HG02623 (cell line): ENCODE measurements around the gene PHYKPL.

Experiments used
- ATAC-seq: cut with Tn5 transposase; IDR thresholded peaks from one replicate; pipeline ENCODE4 v1.9.1; 2021; ENCODE audit warnings: moderate library complexity; ENCODE audit not compliant: unreplicated experiment

The PHYKPL gene

DNA sequence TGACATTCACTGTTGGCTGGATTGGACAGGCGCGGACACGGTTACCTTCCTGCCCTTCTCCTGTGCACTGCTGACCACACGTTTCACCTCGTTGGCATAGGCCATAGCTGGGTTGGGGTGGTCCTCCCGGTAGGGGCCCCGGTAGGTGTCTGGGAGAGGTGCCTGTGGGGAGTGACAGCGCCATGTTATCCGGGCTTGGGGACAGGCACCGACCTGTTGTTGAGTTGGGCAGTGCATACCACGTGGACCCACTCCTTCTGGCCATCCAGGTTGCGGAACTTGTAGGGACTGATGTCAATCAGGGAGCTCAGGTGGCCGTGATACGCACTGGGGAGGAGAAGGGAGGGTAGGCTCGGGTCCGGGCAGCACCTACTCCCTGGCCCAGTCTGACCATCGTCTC lies 8.2 kb downstream of the PHYKPL start:
- ATAC-seq, result no peak

DNA sequence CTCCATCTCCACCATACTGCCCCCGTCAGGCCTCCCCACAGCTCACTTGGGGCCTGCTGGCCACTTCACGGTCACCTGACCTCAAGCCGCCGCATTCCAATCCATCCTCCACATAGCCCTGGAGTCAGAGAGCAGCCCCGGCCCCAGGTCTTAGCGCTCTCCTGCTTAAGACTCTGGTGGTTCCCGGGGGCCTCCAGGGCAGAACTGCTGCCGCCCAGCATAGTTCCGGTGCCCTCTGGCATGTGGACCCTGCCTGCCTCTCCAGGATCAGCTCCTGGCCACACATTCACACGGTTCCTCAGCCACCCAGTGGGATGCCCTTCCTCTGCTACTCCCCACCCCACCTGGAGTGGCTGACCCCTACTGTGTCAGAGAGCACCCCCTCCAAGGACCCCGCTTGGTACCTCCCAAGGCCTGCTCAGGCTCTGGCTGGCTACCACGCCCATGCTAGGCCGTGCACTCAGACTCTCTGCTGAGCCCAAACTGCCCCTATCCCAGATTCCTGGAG lies 8.7 kb downstream of the PHYKPL start:
- no peak for ATAC-seq

GRCh38 chr5:178223196-178223773 lies 9.3 kb downstream of the PHYKPL start:
- ATAC-seq, result no peak

- no peak for ATAC-seq
Measured at GRCh38 chr5:178222292-178222691, 10.3 kb downstream of the PHYKPL start.

DNA sequence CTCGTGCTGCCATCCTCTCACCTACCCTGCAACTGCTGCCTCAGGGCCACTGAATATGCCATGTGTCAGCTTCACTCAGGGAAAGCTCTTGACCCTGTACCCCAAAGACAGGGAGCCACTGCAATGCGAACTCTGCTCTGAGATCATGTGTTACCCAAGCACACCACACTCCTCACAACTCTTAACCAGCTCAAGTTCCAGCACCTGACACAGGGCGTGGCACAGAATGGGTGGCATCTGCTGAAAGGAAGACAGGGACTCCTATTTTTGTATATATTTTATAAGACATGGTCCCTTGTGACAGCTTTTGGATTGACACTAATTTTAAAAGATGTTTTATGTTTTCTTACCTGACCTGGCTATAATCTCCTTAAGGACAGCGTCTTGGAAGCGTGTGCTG lies 10.7 kb downstream of the PHYKPL start:
- no peak for ATAC-seq

DNA sequence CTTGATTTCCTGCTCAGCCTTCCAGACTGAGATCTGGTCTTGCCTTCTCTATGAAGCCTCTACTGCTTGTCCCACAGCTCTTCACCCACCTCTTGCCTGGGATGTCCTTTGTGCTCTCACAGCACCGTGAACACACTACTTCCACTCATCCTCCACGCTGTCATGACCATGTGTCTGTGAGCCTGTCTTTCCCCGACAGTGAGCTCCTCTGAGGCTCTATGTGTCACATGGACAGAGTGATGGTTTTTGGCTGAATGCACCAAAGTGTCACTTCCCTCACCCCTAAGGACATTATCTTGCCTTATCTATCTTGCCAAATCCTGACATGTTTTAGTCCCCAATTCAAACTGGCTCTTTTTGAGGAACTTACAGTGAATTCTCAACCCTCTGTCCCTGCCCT lies 11.3 kb downstream of the PHYKPL start:
- no peak for ATAC-seq

- no peak for ATAC-seq
Measured at GRCh38 chr5:178218827-178219226, 13.8 kb downstream of the PHYKPL start.

GRCh38 chr5:178218237-178218776 lies 14.3 kb downstream of the PHYKPL start:
- no peak for ATAC-seq

DNA sequence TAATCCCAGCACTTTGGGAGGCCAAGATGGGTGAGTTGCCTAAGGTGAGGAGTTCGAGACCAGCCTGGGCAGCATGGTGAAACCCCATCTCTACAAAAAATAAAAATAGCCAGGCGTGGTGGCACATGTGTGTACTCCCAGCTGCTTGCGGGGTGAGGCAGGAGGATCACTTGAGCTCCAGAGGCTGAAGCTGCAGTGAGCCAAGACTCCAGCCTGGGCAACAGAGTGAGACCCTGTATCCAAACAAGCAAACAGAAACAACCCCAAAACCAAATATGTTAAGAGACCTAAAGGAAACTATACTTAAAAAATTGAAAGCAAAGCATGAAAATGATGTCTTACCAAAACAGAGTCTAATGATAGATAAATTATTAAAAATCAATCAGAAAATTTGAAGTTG lies 15.8 kb downstream of the PHYKPL start:
- no peak for ATAC-seq

- no peak for ATAC-seq
Measured at GRCh38 chr5:178216088-178216534, 16.5 kb downstream of the PHYKPL start.

- ATAC-seq, result no peak
Measured at GRCh38 chr5:178215280-178216002, 17.2 kb downstream of the PHYKPL start.

DNA sequence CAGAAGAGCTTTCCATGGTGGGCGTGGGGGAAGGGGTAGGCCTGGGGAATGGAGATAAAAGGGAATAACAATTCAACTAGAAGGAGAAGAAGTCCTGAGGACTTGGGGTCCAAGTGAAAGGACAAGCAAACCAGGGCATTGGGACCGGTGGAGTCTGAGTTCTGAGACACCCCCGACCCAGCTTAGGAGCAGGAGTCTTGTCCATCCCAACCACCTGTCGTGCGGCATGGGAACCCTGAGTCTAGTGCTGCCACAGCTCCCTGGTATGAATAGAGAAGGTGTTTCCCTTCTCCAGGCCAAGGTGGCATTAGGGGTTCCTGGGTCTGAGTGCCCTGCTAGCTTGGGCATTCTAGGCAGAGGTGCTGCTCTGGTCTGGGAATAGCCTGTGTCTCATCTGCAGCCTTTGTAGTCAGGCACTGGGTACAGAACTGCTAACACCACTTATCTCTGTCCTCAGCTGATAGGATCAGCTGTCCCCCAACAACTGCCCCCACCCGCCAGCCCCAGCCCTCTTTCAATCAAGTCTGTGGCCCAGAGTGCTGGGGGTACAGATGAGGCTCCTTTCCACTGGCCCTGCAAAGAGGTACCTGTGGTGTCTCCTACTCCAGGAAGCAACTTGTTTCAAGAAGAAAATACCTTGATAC lies 18.3 kb downstream of the PHYKPL start:
- ATAC-seq, result no peak

- ATAC-seq, result no peak
Measured at GRCh38 chr5:178213748-178214151, 18.9 kb downstream of the PHYKPL start.

DNA sequence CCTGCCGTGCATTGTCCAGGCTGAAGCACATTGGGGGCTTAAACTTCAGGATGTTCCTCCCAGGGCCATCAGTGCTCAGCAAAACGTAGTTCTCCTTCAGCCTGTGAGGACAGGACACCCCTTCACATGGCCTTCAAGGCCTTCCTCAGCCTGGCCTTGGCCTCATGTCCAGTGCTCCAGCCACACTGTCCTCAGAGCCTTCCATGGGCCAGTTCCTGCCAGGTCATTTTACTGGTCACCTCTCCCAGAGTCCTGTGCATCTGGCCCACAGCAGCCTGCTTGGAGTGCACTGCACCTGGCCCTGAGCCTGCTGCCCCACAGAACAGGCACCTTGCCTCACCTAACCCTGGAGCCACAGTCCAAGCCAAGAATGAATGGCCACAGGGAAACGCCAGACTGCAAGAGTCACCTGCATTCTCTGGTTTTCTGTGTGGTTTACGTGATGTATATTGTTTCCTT lies 19.6 kb downstream of the PHYKPL start:
- ATAC-seq, result no peak

GRCh38 chr5:178212241-178213002 lies 20.2 kb downstream of the PHYKPL start:
- ATAC-seq, result no peak

DNA sequence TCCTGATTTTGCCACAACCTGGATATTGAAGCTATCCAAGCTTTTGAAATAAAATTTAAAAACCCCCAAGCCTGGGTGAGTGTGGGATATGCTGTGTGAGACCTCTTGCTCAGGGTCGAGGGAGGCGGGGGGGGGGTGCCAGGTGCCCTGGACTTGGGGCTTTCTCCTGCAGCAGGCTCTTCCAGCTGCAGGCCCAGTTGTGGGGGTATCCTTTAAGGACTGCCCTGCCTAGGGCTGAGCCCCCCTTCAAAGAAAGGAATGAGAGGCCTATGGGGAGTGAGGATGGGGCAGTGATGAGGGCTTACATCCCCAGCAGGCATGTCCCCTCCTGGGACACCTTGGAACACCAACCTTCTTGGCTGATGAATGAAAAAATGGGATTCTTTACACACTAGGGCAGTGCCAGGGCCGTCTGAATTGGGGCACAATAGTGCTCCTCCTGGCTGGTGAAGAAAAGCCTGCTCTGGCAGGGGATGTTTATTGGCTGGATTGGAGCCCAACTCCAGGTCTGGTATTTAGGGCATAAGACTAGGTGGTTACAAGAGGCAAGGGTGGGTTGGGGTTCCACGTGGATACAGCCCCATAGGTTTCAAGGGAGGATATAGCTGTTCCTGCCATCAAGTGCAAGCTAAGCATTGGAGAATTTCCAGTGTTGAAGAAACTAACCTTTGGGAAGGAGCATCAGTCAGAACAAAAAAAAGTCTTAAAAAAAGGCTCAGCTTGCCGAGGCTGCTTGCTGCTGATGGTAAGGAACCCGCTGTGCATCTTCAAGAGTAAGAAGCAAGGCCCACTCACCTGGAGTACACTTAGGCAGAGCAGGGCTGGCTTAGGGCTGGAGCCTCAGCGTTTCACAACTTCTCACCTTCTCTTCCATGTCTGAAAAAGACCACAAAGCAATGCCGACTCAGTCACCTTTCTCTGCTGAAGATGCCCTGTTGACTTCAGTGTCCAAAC lies 21.2 kb downstream of the PHYKPL start:
- ATAC-seq, result no peak

DNA sequence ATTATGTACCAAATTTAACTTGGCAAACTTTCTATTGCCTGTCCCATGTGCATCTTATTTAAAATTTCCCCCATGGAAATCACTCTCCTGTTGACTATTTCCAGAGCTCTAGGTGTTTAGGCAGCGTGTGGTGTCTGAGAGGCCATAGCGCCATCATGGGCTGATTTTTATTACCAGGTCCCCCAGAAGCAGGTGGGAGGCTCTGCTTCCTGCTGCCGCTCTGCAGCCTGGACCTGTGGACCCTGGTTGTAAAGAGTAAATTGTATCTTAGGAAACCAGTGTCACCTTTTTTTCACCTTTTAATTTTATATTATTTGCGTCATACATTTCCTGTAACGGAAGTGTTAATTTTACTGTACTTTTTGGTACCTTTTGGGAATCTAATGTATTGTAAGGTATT lies 21.9 kb downstream of the PHYKPL start:
- ATAC-seq, result no peak

DNA sequence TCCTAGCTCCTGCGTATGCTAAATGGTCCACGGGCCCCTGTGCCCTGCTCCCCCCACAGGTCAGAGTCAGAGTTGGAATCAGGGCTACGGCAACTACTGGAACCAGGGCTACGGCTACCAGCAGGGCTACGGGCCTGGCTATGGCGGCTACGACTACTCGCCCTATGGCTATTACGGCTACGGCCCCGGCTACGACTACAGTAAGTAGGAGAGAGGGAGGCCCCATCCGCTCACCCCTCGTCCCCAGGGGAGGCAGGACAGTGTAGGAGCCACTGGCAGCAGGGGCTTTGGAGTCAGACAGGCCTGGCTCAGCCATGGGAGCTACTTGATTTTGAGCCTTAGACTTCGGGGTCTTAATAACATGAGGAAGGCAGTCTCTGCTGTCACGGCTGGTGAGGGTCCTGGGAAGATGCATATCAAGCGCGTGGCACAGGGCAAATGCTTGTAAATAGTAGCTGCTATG lies 22.5 kb downstream of the PHYKPL start:
- ATAC-seq, result no peak

DNA sequence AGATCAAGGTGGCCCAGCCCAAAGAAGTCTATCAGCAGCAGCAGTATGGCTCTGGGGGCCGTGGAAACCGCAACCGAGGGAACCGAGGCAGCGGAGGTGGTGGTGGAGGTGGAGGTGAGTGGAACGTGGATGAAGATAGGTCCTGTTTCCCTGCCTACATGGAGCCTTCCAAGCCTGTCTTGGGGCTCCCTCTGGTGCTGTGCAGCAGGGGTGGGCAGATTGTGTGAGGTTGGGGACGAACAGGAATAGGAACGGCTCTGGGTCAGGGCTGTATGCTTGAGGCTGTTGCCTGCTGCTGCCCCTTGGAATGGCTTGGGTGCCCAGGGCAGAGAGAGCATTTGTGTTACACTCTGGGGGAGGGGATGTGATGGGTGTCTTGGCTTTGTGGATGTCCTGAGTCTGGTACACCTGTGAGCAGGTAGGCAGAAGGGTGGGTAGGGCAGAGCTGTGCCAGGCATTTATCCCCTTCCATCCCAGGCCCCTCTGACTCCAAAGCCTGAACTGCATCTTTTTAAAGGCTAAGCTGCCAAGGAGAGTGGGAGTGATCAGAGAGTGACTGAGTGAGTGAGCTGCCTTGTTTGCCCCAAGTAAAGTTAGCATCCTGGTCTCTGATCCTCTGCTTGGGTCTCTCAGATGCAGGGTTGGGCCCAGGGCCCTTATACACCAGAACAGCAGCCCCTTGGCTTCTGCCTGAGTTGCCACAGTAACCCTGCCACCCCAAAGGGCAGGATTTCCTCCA lies 23.1 kb downstream of the PHYKPL start:
- no peak for ATAC-seq
